K562 (cell line): Measurements from ENCODE around the gene TRIP11. TPM values are rescaled to one million over a fixed set of nuclear protein-coding genes. Genes with fewer than 3 reads are reported as not detected.

Experiments
- ASH1L ChIP-seq: fragments of 450-650 bp; IDR thresholded peaks from 2 replicates; pipeline ENCODE4 v1.6.1; 2018; ENCODE audit warnings: borderline replicate concordance, mild to moderate bottlenecking, low read depth; ENCODE audit not compliant: partially characterized antibody
- BRD9 ChIP-seq: fragments of 450-650 bp; IDR thresholded peaks from 2 replicates; pipeline ENCODE4 v1.6.1; 2018; ENCODE audit warnings: low read depth; ENCODE audit not compliant: partially characterized antibody
- CTCF ChIP-seq, 3 experiments: IDR thresholded peaks in 2 of 3; conservative IDR thresholded peaks in 1 of 3; 2 replicates each; pipeline ENCODE4 v1.5.1; 2011 to 2012; ENCODE audit warnings: low read length in 3 of 3, mild to moderate bottlenecking in 3 of 3, control low read depth in 2 of 3, improper control_type of control experiment in 1 of 3, inconsistent platforms in 1 of 3, low read depth in 1 of 3, mixed read lengths in 1 of 3, moderate library complexity in 1 of 3; ENCODE audit not compliant: insufficient read depth in 2 of 3
- FOXO4 ChIP-seq: fragments of 450-650 bp; formaldehyde crosslinking; IDR thresholded peaks from 2 replicates; pipeline ENCODE4 v1.4.0; 2020; ENCODE audit warnings: mild to moderate bottlenecking, moderate library complexity
- FOXP4 ChIP-seq: sonication (generic); formaldehyde crosslinking; IDR thresholded peaks from 2 replicates; pipeline ENCODE4 v1.8.0; 2022; ENCODE audit warnings: mild to moderate bottlenecking, missing genetic modification reagents, borderline replicate concordance
- GABPB1 ChIP-seq: sonication (generic); formaldehyde crosslinking; IDR thresholded peaks from 2 replicates; pipeline ENCODE4 v1.8.0; 2022; ENCODE audit warnings: mild to moderate bottlenecking, missing genetic modification reagents
- GTF2F1 ChIP-seq: IDR thresholded peaks from 2 replicates; pipeline ENCODE4 v1.6.1; 2011; ENCODE audit warnings: low read depth, low read length, improper control_type of control experiment
- MAFF ChIP-seq: IDR thresholded peaks from 2 replicates; pipeline ENCODE4 v1.6.1; 2012; ENCODE audit warnings: low read length, improper control_type of control experiment
- MAX ChIP-seq: sonication (generic); formaldehyde crosslinking; IDR thresholded peaks from 2 replicates; pipeline ENCODE4 v1.9.0; 2022; ENCODE audit warnings: mild to moderate bottlenecking, missing genetic modification reagents
- NR2C2 ChIP-seq, 2 experiments: fragments of 200-800 bp in 1 of 2; sonication (Bioruptor generic) in 1 of 2; sonication (generic) in 1 of 2; formaldehyde crosslinking in 1 of 2; IDR thresholded peaks; 2 replicates each; pipeline versions ENCODE4 v1.6.1 to v1.8.0; 2016 to 2022; ENCODE audit warnings: mild to moderate bottlenecking in 1 of 2, missing compliant biosample characterization in 1 of 2, missing genetic modification characterization in 1 of 2, missing genetic modification reagents in 1 of 2
- PCBP2 ChIP-seq: fragments of 200-400 bp; formaldehyde crosslinking; IDR thresholded peaks from 2 replicates; pipeline ENCODE4 v1.6.1; 2018; ENCODE audit warnings: low read length, low read depth, mild to moderate bottlenecking, moderate library complexity; ENCODE audit not compliant: poor library complexity, severe bottlenecking
- PHF20 ChIP-seq: fragments of 450-650 bp; IDR thresholded peaks from 2 replicates; pipeline ENCODE4 v1.6.1; 2018; ENCODE audit not compliant: partially characterized antibody
- TAF7 ChIP-seq: fragments of 450-650 bp; IDR thresholded peaks from 2 replicates; pipeline ENCODE4 v1.6.1; 2016; ENCODE audit warnings: missing genetic modification characterization, missing compliant biosample characterization
- TCF7 ChIP-seq: sonication (generic); IDR thresholded peaks from 2 replicates; pipeline ENCODE4 v1.6.1; 2016; ENCODE audit warnings: antibody characterized with exemption, borderline replicate concordance
- WHSC1 ChIP-seq: IDR thresholded peaks from one replicate; pipeline ENCODE4 v1.6.1; 2012; ENCODE audit warnings: low read length, control low read depth, inconsistent platforms
- ZNF511 ChIP-seq: sonication (generic); formaldehyde crosslinking; IDR thresholded peaks from 2 replicates; pipeline ENCODE4 v1.8.0; 2022; ENCODE audit warnings: mild to moderate bottlenecking, missing genetic modification reagents
- polyA plus RNA-seq, 8 experiments: library from polyadenylated mRNA; depleted of rRNA in 4 of 8; stranded (reverse) in 5 of 8; unstranded in 3 of 8; fragments of >200 nt; fragmentation: Nextera tagmentation in 2 of 8; fragmentation: Illumina TruSeq in 1 of 8; extraction: Ambion mirVana in 2 of 8; extraction: Trizol in 1 of 8; gene quantifications; 2 replicates each; pipeline versions ENCODE4 v1.2.1 to v1.2.3, GENCODE V29; 2011 to 2014; ENCODE audit warnings: inconsistent platforms in 1 of 8, missing spikeins in 1 of 8
- total RNA-seq, 7 experiments: library from RNA; depleted of rRNA in 6 of 7; stranded (reverse); fragments of >200 nt in 6 of 7; fragmentation: Illumina TruSeq in 2 of 7; extraction: Trizol in 2 of 7; gene quantifications; 2 replicates each; pipeline versions ENCODE4 v1.2.1 to v1.2.3, GENCODE V29; 2011 to 2021; ENCODE audit warnings: low replicate concordance in 1 of 7

TRIP11 gene
- total and polyA plus RNA-seq, 9 of the 15 experiments (the other 6 are each of a cell fraction or from before 2014, with no cell fraction given) = 4.0 to 20.0 (median 10.9) TPM

- TF ChIP-seq NR2C2 (CRISPR knock-in tag; IDR thresholded peaks at IDR 0.05) (peak; percentile 63; the same call in 1 of the 2 replicates), NR2C2 (tag; IDR thresholded peaks at IDR 0.05) (peak; percentile 76; the same call in 1 of the 2 replicates), TAF7 (tag) (peak; percentile 88), CTCF (IDR thresholded peaks at IDR 0.05 in 2 of 3, conservative IDR thresholded peaks at IDR 0.05 in 1 of 3; ENCODE audit: insufficient read depth in 2 of 3, low read depth in 1 of 3, low read length in 3 of 3) (no peak), FOXP4 (CRISPR knock-in tag) (no peak), ASH1L (no peak), MAFF (no peak), GTF2F1 (0 out of 2 replicates have a peak, but pooled peaks have one; percentile 50), TCF7 (no peak), MAX (peak; percentile 80), WHSC1 (no peak), BRD9 (peak; percentile 33), PCBP2 (no peak), PHF20 (peak; percentile 84), GABPB1 (CRISPR knock-in tag) (peak; percentile 79), FOXO4 (CRISPR knock-in tag) (no peak), ZNF511 (CRISPR knock-in tag) (peak; percentile 47; the same call in 1 of the 2 replicates)
Measured at GRCh38 chr14:92039719-92040430, at the start of gene TRIP11 (continued).
